Naive thymus-derived CD4-positive, alpha-beta T cell (primary cell): Measurements from ENCODE around the gene BCKDK. TPM values are rescaled to one million over a fixed set of nuclear protein-coding genes. Genes with fewer than 3 reads are reported as not detected.
"Not testable (repeated sequence)": the region's sequence is repeated elsewhere in the genome, so short reads cannot be mapped to it uniquely, and the experiment has no call there.

Experiments used
- ATAC-seq: fragments of 150-1000 bp; cut with Tn5 transposase; 2 replicates; pipeline ENCODE4 v1.10.0; 2021; ENCODE audit warnings: mild to moderate bottlenecking, moderate library complexity
- CTCF ChIA-PET: fragments of 350-600 bp; sonication (Branson Sonifier 250); formaldehyde crosslinking; loops from one replicate; lab custom pipeline; 2021; ENCODE audit warnings: antibody characterized with exemption; lab: Charles Lee
- POLR2A ChIA-PET: fragments of 350-600 bp; sonication (Branson Sonifier 250); formaldehyde crosslinking; loops from one replicate; lab custom pipeline; 2021; ENCODE audit warnings: antibody characterized with exemption, inconsistent platforms; lab: Charles Lee
- DNase-seq, 9 donors: peaks; one replicate each; pipeline versions ENCODE4 v3.0.0 to v3.0.0-alpha.2; 2020 to 2022; ENCODE audit warnings: mixed read lengths in 1 of 9
- H3K27ac ChIP-seq: one replicate; pipeline ENCODE4 v1.7.0; 2013; ENCODE audit warnings: mild to moderate bottlenecking, low read depth, low read length, moderate library complexity
- H3K27me3 ChIP-seq, 2 donors: one replicate each; pipeline ENCODE4 v1.7.0; 2013; ENCODE audit warnings: low read length in 2 of 2, mild to moderate bottlenecking in 2 of 2, moderate library complexity in 2 of 2; ENCODE audit not compliant: control insufficient read depth in 2 of 2, insufficient read depth in 2 of 2
- H3K36me3 ChIP-seq, 3 experiments: 1 replicate in 2 of 3; 2 replicates in 1 of 3; pipeline ENCODE4 v1.7.0; 2013; ENCODE audit warnings: low read length in 3 of 3, mild to moderate bottlenecking in 3 of 3, moderate library complexity in 1 of 3; ENCODE audit not compliant: insufficient read depth in 3 of 3, control insufficient read depth in 2 of 3
- H3K4me1 ChIP-seq, 2 donors: one replicate each; pipeline ENCODE4 v1.7.0; 2013; ENCODE audit warnings: low read length in 2 of 2, mild to moderate bottlenecking in 2 of 2, moderate library complexity in 1 of 2; ENCODE audit not compliant: control insufficient read depth in 2 of 2, insufficient read depth in 2 of 2
- H3K4me3 ChIP-seq: 2 replicates; pipeline ENCODE4 v1.7.0; 2013; ENCODE audit warnings: mild to moderate bottlenecking, low read length
- H3K9me3 ChIP-seq, 3 experiments: 1 replicate in 2 of 3; 2 replicates in 1 of 3; pipeline ENCODE4 v1.7.0; 2013; ENCODE audit warnings: low read length in 3 of 3; ENCODE audit not compliant: control insufficient read depth in 2 of 3
- H3K27ac Mint-ChIP-seq, 9 donors: one replicate each; pipeline ENCODE4 v1.8.0; 2020 to 2022; ENCODE audit warnings: mixed read lengths in 9 of 9, mild to moderate bottlenecking in 8 of 9, moderate library complexity in 5 of 9, inconsistent platforms in 2 of 9
- H3K27me3 Mint-ChIP-seq, 5 donors: one replicate each; pipeline ENCODE4 v1.8.0; 2021 to 2022; ENCODE audit warnings: mixed read lengths in 5 of 5, mild to moderate bottlenecking in 1 of 5
- H3K36me3 Mint-ChIP-seq, 5 donors: one replicate each; pipeline ENCODE4 v1.8.0; 2020 to 2022; ENCODE audit warnings: mixed read lengths in 5 of 5, mild to moderate bottlenecking in 3 of 5, inconsistent platforms in 1 of 5
- H3K4me1 Mint-ChIP-seq, 7 donors: one replicate each; pipeline ENCODE4 v1.8.0; 2020 to 2022; ENCODE audit warnings: mixed read lengths in 7 of 7, mild to moderate bottlenecking in 3 of 7, inconsistent platforms in 1 of 7
- H3K4me3 Mint-ChIP-seq, 10 donors: one replicate each; pipeline ENCODE4 v1.8.0; 2020 to 2022; ENCODE audit warnings: mild to moderate bottlenecking in 10 of 10, mixed read lengths in 10 of 10, moderate library complexity in 6 of 10, inconsistent platforms in 2 of 10
- H3K9me3 Mint-ChIP-seq, 11 donors: one replicate each; pipeline ENCODE4 v1.8.0; 2020 to 2022; ENCODE audit warnings: mixed read lengths in 11 of 11, mild to moderate bottlenecking in 4 of 11, inconsistent platforms in 1 of 11, moderate library complexity in 1 of 11
- intact Hi-C, 2 donors: fragments of 100-400 bp; cut with micrococcal nuclease; formaldehyde crosslinking; loops; one replicate each; pipeline ENCODE4 v1.15.1; 2023
- polyA plus RNA-seq, 2 donors: library from polyadenylated mRNA; unstranded; fragments of 300-500 nt; fragmentation: Illumina TruSeq; gene quantifications; one replicate each; pipeline ENCODE4 v1.2.3, GENCODE V29; 2021
- total RNA-seq, 6 experiments: library from RNA in 5 of 6; stranded (reverse) in 5 of 6; gene quantifications; 1 replicate in 5 of 6; 2 replicates in 1 of 6; pipeline ENCODE4 v1.2.3 and lab custom pipeline; 2021 to 2026

The BCKDK gene
- total and polyA plus RNA-seq, 7 experiments from 2014 or later: 10.3 to 36.0 (median 21.0) TPM

GRCh38 chr16:31150976-31151375 is 42.8 kb downstream of the BCKDK start:
- intact Hi-C loops, DNase-seq, H3K4me3 ChIP-seq, H3K27me3 Mint-ChIP-seq, H3K4me1 ChIP-seq, H3K36me3 Mint-ChIP-seq, H3K9me3 Mint-ChIP-seq, H3K36me3 ChIP-seq, H3K27ac Mint-ChIP-seq, H3K27me3 ChIP-seq, H3K4me1 Mint-ChIP-seq, H3K4me3 Mint-ChIP-seq, CTCF ChIA-PET, ATAC-seq, H3K9me3 ChIP-seq, H3K27ac ChIP-seq: not testable (repeated sequence)
- POLR2A ChIA-PET: interaction anchor here (2.3 kb wide), 1 partner anchor 9 kb away, joined by 10 read pairs; no protein-coding TSS in a partner anchor

- intact Hi-C loops: no loop called here
- Histone ChIP-seq H3K27me3 (no peaks in the 10 kb centered on the region), H3K4me1 (no peaks in the 10 kb centered on the region), H3K27ac (no peak overlapping the region), H3K36me3 (no peaks in the 10 kb centered on the region), H3K4me3 (no peak overlapping the region), H3K9me3 (no peaks in the 10 kb centered on the region)
- Mint-ChIP-seq H3K4me1 (peaks cover 0 to 12% (median 10%) of the 10 kb centered on the region in 7 donors), H3K36me3 (no peaks in the 10 kb centered on the region), H3K27ac (peak overlapping the region in 3 of 9 donors; percentile 16 to 38 (median 25)), H3K27me3 (peaks cover 0 to 17% (median 0%) of the 10 kb centered on the region in 5 donors), H3K4me3 (peak overlapping the region in 8 of 10 donors; percentile 7 to 66 (median 36)), H3K9me3 (no peaks in the 10 kb centered on the region)
- ChIA-PET POLR2A (interaction anchor here (0.7 to 4.8 kb wide), 3 partner anchors 10 to 23 kb away, joined by 4 to 32 read pairs (median 9); partner anchors contain the start of gene FUS), CTCF (interaction anchor here (0.7 to 2.7 kb wide), 2 partner anchors 15 to 245 kb away, joined by 3 to 9 read pairs; no protein-coding TSS in a partner anchor)
- DNase-seq (no peak), ATAC-seq (peak; percentile 74)
These were observed 49.0 kb downstream of the BCKDK start for GRCh38 chr16:31157136-31157535.

Other genes with a start within 250 kb of the BCKDK start
- gene BCL7C, start 214.3 kb upstream of the BCKDK start, total RNA-seq: 10 to 100 TPM; 17.2 to 23.7 (median 22.7) TPM
- 10 to 100 TPM; 28.4 to 31.4 TPM for gene BCL7C, start 214.3 kb upstream of the BCKDK start, polyA plus RNA-seq
- gene CTF1, start 211.8 kb upstream of the BCKDK start, total RNA-seq: under 1 TPM in 4 of 5 experiments, not detected in 1; 0.17 to 0.54 (median 0.40) TPM
- gene CTF1, start 211.8 kb upstream of the BCKDK start, polyA plus RNA-seq: not detected
- 10 to 100 TPM; 11.1 to 26.8 (median 17.0) TPM for gene FBXL19, start 184.8 kb upstream of the BCKDK start, total RNA-seq
- gene FBXL19, start 184.8 kb upstream of the BCKDK start, polyA plus RNA-seq: under 1 TPM; 0.08 to 0.16 TPM
- gene ORAI3, start 159.3 kb upstream of the BCKDK start, total RNA-seq: 10 to 100 TPM in 4 of 5 experiments, 1 to 10 TPM in 1; 6.0 to 29.8 (median 18.4) TPM
- gene ORAI3, start 159.3 kb upstream of the BCKDK start, polyA plus RNA-seq: 10 to 100 TPM; 10.3 to 17.8 TPM
- gene SETD1A, start 150.6 kb upstream of the BCKDK start, total RNA-seq: 10 to 100 TPM; 27.0 to 47.2 (median 36.8) TPM
- 1 to 10 TPM; 1.3 to 2.5 TPM for gene SETD1A, start 150.6 kb upstream of the BCKDK start, polyA plus RNA-seq
- gene HSD3B7, start 123.2 kb upstream of the BCKDK start, total RNA-seq: 1 to 10 TPM in 4 of 5 experiments, under 1 TPM in 1; 0.66 to 7.0 (median 3.3) TPM
- gene HSD3B7, start 123.2 kb upstream of the BCKDK start, polyA plus RNA-seq: under 1 TPM in 1 of 2 donors, not detected in 1; 0.08 TPM
- 1 to 10 TPM; 1.7 to 5.2 (median 4.2) TPM for gene STX1B, start 97.7 kb upstream of the BCKDK start, total RNA-seq
- gene STX1B, start 97.7 kb upstream of the BCKDK start, polyA plus RNA-seq: under 1 TPM; 0.37 to 0.51 TPM
- 100 to 1,000 TPM in 3 of 5 experiments, 10 to 100 TPM in 2; 77.9 to 114 (median 100) TPM for gene STX4, start 74.8 kb upstream of the BCKDK start, total RNA-seq
- gene STX4, start 74.8 kb upstream of the BCKDK start, polyA plus RNA-seq: 10 to 100 TPM; 23.1 to 33.1 TPM
- gene ZNF668, start 34.1 kb upstream of the BCKDK start, total RNA-seq: 10 to 100 TPM; 10.7 to 15.2 (median 12.6) TPM
- gene ZNF668, start 34.1 kb upstream of the BCKDK start, polyA plus RNA-seq: 10 to 100 TPM in 1 of 2 donors, 1 to 10 TPM in 1; 6.1 to 14.0 TPM
- gene ZNF646, start 34.0 kb upstream of the BCKDK start, total RNA-seq: 10 to 100 TPM; 22.2 to 49.1 (median 30.4) TPM
- gene ZNF646, start 34.0 kb upstream of the BCKDK start, polyA plus RNA-seq: 10 to 100 TPM in 1 of 2 donors, 1 to 10 TPM in 1; 3.9 to 13.3 TPM
- 1 to 10 TPM; 5.2 to 7.2 (median 7.1) TPM for gene PRSS53, start 19.4 kb upstream of the BCKDK start, total RNA-seq
- gene PRSS53, start 19.4 kb upstream of the BCKDK start, polyA plus RNA-seq: 1 to 10 TPM in 1 of 2 donors, under 1 TPM in 1; 0.46 to 1.6 TPM
- 10 to 100 TPM; 29.5 to 69.3 (median 35.6) TPM for gene VKORC1, start 13.6 kb upstream of the BCKDK start, total RNA-seq
- 10 to 100 TPM; 82.3 to 93.0 TPM for gene VKORC1, start 13.6 kb upstream of the BCKDK start, polyA plus RNA-seq
- gene KAT8, start 9.3 kb downstream of the BCKDK start, total RNA-seq: 100 to 1,000 TPM in 4 of 5 experiments, 10 to 100 TPM in 1; 63.0 to 134 (median 112) TPM
- 100 to 1,000 TPM in 1 of 2 donors, 10 to 100 TPM in 1; 76.3 to 106 TPM for gene KAT8, start 9.3 kb downstream of the BCKDK start, polyA plus RNA-seq
- gene PRSS8, start 27.3 kb downstream of the BCKDK start, total RNA-seq: not detected
- not detected for gene PRSS8, start 27.3 kb downstream of the BCKDK start, polyA plus RNA-seq
- gene PRSS36, start 41.7 kb downstream of the BCKDK start, total RNA-seq: 1 to 10 TPM in 2 of 5 experiments, under 1 TPM in 3; 0.13 to 2.9 (median 0.69) TPM
- gene PRSS36, start 41.7 kb downstream of the BCKDK start, polyA plus RNA-seq: 1 to 10 TPM; 1.2 to 1.3 TPM
- gene FUS, start 71.8 kb downstream of the BCKDK start, total RNA-seq: 100 to 1,000 TPM; 597 to 956 (median 714) TPM
- gene FUS, start 71.8 kb downstream of the BCKDK start, polyA plus RNA-seq: 100 to 1,000 TPM; 177 to 194 TPM
- 10 to 100 TPM; 13.0 to 80.1 (median 21.2) TPM for gene PYCARD, start 94.4 kb downstream of the BCKDK start, total RNA-seq
- 10 to 100 TPM; 41.0 to 44.9 TPM for gene PYCARD, start 94.4 kb downstream of the BCKDK start, polyA plus RNA-seq
- under 1 TPM in 1 of 5 experiments, not detected in 4; 0.24 TPM for gene TRIM72, start 105.7 kb downstream of the BCKDK start, total RNA-seq
- not detected for gene TRIM72, start 105.7 kb downstream of the BCKDK start, polyA plus RNA-seq
- gene PYDC1, start 108.7 kb downstream of the BCKDK start, total RNA-seq: not detected
- gene PYDC1, start 108.7 kb downstream of the BCKDK start, polyA plus RNA-seq: not detected
- gene ITGAM, start 151.6 kb downstream of the BCKDK start, total RNA-seq: 100 to 1,000 TPM in 1 of 5 experiments, 10 to 100 TPM in 2, 1 to 10 TPM in 1, under 1 TPM in 1; 0.84 to 150 (median 17.9) TPM
- gene ITGAM, start 151.6 kb downstream of the BCKDK start, polyA plus RNA-seq: under 1 TPM; 0.27 to 0.52 TPM
- 100 to 1,000 TPM in 1 of 5 experiments, 10 to 100 TPM in 2, 1 to 10 TPM in 2; 4.0 to 306 (median 40.2) TPM for gene ITGAX, start 246.8 kb downstream of the BCKDK start, total RNA-seq
- gene ITGAX, start 246.8 kb downstream of the BCKDK start, polyA plus RNA-seq: under 1 TPM in 1 of 2 donors, not detected in 1; 0.05 TPM